ENCODE measurements around the gene HOMER2.
"Not testable (repeated sequence)": the region's sequence is repeated elsewhere in the genome, so short reads cannot be mapped to it uniquely, and the experiment has no call there.

Gene HOMER2

GRCh38 chr15:82831894-82832600 is 120.5 kb downstream of the HOMER2 start:
- DNase-seq (ENCODE audit: low spot score) = no peak

GRCh38 chr15:82830427-82831173 is 121.9 kb downstream of the HOMER2 start:
- no peak for DNase-seq (ENCODE audit: low spot score)

GRCh38 chr15:82829234-82829633 is 123.3 kb downstream of the HOMER2 start:
- DNase-seq (ENCODE audit: low spot score) = no peak

- no peak for DNase-seq (ENCODE audit: low spot score)
These were observed 124.4 kb downstream of the HOMER2 start for GRCh38 chr15:82828075-82828474.

GRCh38 chr15:82823049-82823448 is 129.5 kb downstream of the HOMER2 start:
- no peak for DNase-seq (ENCODE audit: low spot score)

- DNase-seq (ENCODE audit: low spot score) = not testable (repeated sequence)
These were observed 130.7 kb downstream of the HOMER2 start for GRCh38 chr15:82821851-82822250.

- DNase-seq (ENCODE audit: low spot score) = not testable (repeated sequence)
These were observed 131.1 kb downstream of the HOMER2 start for GRCh38 chr15:82821396-82821795.

- no peak for DNase-seq (ENCODE audit: low spot score)
These were observed 132.4 kb downstream of the HOMER2 start for GRCh38 chr15:82820128-82820527.

- no peak for DNase-seq (ENCODE audit: low spot score)
These were observed 139.5 kb downstream of the HOMER2 start for GRCh38 chr15:82812994-82813393.

- DNase-seq (ENCODE audit: low spot score) = no peak
These were observed 141.6 kb downstream of the HOMER2 start for GRCh38 chr15:82810890-82811426.

GRCh38 chr15:82810061-82810889 is 142.2 kb downstream of the HOMER2 start:
- DNase-seq (ENCODE audit: low spot score) = peak; percentile 23

GRCh38 chr15:82809308-82810060 is 143.0 kb downstream of the HOMER2 start, which contains the start of gene WHAMM:
WHAMM (plus strand) TSS chr15:82809628; CDS start chr15:82809727, 99 bp downstream.
- DNase-seq (ENCODE audit: low spot score) = peak; percentile 99

- no peak for DNase-seq (ENCODE audit: low spot score)
These were observed 143.9 kb downstream of the HOMER2 start for GRCh38 chr15:82808634-82809041.

- no peak for DNase-seq (ENCODE audit: low spot score)
These were observed 144.4 kb downstream of the HOMER2 start for GRCh38 chr15:82807920-82808633.

GRCh38 chr15:82805994-82806406 is 146.5 kb downstream of the HOMER2 start, which contains the start of gene FSD2:
FSD2 (minus strand) TSS chr15:82806069; CDS start chr15:82787390, 18,679 bp downstream.
- DNase-seq (ENCODE audit: low spot score) = no peak

GRCh38 chr15:82804575-82804949 is 148.0 kb downstream of the HOMER2 start:
- DNase-seq (ENCODE audit: low spot score) = no peak

GRCh38 chr15:82803793-82804574 is 148.5 kb downstream of the HOMER2 start:
- DNase-seq (ENCODE audit: low spot score) = no peak

- DNase-seq (ENCODE audit: low spot score) = no peak
These were observed 150.0 kb downstream of the HOMER2 start for GRCh38 chr15:82802497-82802896.

GRCh38 chr15:82799183-82799841 is 153.2 kb downstream of the HOMER2 start:
- DNase-seq (ENCODE audit: low spot score) = no peak
